GM03348 (cell line): ENCODE results near the gene PXDN.
"Not testable (repeated sequence)": the region's sequence is repeated elsewhere in the genome, so short reads cannot be mapped to it uniquely, and the experiment has no call there.

Experiments used
- DNase-seq: peaks from one replicate; pipeline ENCODE4 v3.0.0; 2012; ENCODE audit warnings: low spot score

PXDN gene

DNA sequence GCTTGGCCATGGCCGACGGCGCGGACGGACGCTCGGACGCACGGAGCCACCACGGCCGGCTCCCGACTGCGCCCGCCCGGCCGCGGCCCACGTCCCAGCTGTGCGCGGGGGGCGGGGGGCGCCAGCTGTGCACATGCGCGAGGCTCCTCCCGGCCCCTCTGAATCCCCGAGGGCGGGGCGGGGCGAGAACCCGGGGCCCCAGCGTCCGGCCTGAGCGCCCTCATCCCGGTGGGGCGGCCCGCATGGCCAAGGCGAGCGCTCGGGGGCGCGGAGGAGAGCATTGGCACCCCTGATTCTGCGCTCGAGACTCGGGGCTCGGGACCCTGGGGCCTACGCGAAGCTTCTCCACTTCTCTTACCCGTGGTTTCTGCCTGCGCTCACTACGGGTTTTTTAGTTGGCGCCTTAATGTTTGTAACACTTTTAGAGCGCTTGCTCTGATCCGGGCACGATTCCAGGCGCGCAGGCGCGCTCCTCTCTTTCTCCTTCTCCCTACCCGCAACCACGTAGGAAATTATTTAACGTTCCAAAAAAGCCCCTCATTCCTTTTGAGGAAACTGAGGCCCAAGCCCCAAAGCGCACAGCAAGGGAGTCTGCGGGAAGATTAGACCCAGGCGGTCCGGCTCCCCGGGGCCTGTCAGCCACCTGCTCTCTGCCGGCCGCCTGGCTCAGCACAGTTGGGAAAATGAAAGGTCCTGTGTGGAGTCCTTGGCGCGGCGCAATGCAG, at the start of gene PXDN:
TSS of gene PXDN (minus strand) at position 70 of the 725 bp plus-strand sequence. CDS start at position 10, 60 bp downstream.
- DNase-seq = peak; percentile 95

GRCh38 chr2:1793868-1794445, 49.6 kb upstream of the PXDN start:
- DNase-seq = no peak

DNA sequence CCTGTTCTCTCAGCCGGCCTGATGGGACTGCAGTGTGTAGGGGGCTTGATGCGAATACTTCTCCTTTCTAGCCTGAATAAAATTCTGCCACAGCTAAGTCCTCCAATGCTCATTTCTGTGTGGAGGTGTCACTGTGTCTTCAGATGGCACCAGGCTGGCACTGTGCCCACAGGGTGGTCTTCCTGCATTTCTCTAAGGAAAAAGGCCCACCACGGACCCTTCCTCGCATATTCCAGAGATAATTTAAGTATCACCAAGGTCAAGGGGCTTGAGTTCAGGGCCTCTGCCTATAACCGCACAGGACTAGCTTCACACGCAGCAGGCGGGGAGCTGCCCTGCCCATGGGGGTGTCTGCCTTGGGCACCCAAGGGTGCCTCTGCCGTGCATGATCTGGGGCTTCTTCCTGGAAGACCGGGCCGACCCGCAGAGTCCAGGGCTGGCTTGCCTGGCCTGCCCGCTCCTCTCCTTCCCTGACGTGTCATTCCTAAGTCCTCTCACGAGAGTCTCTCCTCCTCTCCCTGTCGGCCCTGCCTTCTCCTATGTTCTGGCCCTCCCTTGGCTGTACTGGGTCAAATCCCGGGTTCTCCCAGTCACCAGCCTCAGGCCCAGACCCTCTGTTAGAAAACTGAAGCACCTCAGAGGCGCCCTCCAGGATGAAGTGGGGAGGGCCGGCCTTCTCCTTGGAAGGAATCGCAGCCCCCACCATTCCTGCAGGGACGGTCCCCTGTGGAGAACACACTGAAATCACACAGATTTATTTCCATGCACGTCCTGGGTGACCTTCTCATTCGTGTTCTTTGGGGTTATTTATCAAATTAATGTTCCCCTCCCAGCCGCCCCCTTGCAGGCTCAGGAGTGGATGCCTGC, 48.9 kb upstream of the PXDN start:
- DNase-seq = no peak

- DNase-seq = peak; percentile 90
These were observed 47.5 kb upstream of the PXDN start for GRCh38 chr2:1791685-1792435.

- no peak for DNase-seq
These were observed 46.8 kb upstream of the PXDN start for GRCh38 chr2:1791006-1791605.

- no peak for DNase-seq
These were observed 46.2 kb upstream of the PXDN start for GRCh38 chr2:1790473-1790872.

GRCh38 chr2:1789610-1790009, 45.3 kb upstream of the PXDN start:
- no peak for DNase-seq

- no peak for DNase-seq
These were observed 44.2 kb upstream of the PXDN start for GRCh38 chr2:1788478-1788959.

GRCh38 chr2:1787755-1788477, 43.6 kb upstream of the PXDN start:
- DNase-seq = no peak

GRCh38 chr2:1784986-1785617, 40.8 kb upstream of the PXDN start:
- no peak for DNase-seq

DNA sequence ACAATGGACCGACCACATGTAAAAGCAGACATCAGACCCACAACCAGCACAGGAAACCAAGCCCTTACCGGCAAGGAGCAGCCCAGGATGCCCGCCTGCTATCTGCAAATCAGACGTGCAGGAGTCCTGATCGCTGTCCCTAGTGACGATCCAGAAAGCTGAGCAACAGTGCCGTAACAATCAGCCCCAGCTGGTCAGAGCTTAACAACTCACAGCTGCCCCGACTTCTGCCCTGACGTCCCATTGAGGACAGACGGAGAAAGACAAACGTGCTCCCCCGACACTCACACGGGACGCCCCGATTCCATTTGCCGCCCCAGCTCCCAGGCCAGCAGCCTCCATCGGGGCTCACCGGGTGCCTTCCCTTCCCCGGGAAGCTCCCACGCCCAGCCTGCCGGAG, 39.8 kb upstream of the PXDN start:
- no peak for DNase-seq

- no peak for DNase-seq
These were observed 38.2 kb upstream of the PXDN start for GRCh38 chr2:1782514-1782913.

DNA sequence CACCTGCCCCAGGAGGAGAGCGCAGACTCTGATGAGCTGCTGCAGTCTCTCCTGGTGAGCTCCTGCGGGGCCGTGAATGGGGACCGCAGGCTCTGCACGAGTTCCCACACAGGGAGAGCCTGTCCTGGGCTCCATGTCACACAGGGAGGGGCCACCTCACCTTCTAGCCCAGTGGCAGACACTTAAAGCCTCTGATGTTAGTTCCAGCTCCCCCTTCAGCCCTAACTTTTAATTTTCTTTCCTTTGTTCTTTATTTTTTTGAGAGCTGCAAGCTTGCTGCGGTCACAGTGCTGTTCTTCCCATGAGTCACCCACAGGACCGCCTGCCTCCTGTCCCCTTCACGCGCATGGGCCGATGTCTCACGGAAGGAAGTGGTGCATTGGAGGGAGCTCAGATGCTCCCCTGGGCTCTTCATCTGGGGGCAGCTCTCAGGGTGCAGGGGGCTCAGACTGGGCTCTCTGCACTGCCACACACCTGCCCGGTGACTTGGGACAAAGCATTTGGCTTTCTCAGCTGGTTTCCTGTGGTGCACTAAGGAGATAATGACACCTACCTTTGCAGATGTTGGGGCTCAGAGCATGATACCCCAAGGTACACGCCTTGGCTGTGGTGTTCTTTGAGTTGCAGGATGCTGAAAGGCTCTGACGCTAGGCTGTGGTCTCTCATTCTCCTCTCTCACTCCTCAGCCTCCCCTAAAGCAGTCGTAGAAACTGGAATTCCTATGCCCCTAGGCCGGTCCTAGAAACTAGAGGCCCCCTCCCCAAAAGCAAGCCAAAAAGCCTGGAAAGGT, 37.2 kb upstream of the PXDN start:
- DNase-seq = no peak

DNA sequence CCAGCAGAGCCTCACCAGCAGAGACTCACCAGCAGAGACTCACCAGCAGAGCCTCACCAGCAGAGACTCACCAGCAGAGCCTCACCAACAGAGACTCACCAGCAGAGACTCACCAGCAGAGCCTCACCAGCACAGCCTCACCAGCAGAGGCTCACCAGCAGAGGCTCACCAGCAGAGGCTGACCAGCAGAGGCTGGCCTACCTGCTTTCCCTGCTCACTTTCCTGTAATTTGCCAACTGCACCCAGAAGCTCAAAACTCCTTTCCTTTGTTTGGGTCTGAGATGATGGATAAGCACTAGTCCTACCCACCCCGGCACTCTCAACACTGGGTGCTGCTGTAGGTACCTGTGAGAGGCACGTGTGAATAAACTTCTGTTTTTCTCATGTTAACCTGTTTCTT, 36.4 kb upstream of the PXDN start:
- no peak for DNase-seq

DNA sequence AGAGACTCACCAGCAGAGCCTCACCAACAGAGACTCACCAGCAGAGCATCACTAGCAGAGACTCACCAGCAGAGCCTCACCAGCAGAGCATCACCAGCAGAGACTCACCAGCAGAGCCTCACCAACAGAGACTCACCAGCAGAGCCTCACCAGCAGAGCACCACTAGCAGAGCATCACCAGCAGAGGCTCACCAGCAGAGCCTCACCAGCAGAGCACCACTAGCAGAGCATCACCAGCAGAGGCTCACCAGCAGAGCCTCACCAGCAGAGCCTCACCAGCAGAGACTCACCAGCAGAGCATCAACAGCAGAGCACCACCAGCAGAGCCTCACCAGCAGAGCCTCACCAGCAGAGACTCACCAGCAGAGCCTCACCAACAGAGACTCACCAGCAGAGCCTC, 35.7 kb upstream of the PXDN start:
- DNase-seq = not testable (repeated sequence)

DNA sequence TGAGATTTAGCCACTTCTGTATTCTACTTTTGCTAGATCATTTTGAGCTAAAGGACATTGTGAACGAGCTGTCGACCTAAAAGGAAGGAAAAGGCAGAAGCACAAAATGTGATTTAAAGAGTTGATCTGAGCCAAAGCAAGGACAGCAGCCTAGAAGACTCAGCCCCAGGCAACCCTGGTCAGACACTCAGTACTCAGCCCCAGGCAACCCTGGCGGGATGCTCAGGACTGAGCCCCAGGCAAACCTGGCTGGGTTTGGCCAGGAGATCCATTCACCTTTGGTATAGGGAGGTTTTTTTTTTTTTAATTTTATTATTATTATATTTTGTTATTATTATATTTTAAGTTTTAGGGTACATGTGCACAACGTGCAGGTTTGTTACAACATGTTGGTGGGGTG, 34.3 kb upstream of the PXDN start:
- no peak for DNase-seq

DNA sequence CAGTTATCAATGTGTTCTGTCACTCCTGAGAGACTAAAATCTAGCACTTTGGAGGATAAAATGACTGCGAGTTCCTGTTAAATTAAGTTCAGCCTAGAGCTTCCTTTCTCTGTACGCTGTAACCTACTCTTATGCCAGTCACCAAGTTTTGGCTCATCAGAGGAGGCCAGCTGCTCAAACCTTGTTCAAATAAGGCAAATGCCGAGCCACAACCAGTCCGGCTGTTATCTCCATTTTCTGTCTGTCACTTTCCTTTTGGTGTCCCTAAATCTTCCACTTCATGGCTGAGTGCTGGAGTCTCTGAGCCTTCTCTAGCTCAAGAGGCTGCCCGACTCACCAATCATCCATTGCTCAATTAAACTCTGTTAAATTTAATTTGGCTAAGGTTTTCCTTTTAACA, 33.5 kb upstream of the PXDN start:
- DNase-seq = no peak

DNA sequence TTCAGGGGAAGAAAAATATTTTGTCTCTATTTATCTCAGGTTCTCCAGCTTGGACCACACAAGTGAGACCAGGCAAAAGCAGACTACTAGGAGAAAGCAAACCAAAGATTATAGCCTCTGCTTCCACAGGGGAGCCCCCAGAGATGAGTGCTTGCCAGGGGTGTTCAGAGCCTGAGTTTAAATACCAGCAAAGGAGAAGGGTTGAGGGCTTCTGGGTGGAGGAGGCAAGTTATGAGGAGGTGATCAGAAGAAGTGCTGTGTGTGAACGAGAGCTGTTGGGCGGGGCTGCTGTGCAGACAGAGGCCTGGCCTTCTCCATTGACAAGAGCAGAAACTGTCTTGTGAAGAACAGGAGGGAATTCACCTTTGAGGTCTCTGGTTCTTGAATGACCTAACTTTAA, 32.8 kb upstream of the PXDN start:
- DNase-seq = no peak

GRCh38 chr2:1775511-1776035, 31.3 kb upstream of the PXDN start:
- DNase-seq = no peak
